ENCODE data around the gene GPATCH3. TPM values are rescaled to one million over a fixed set of nuclear protein-coding genes. Genes with fewer than 3 reads are reported as not detected.

Gene GPATCH3
- polyA plus RNA-seq, 1 donor (not counting 4 experiments of a cell fraction or from before 2014, with no cell fraction given), result 5.7 TPM

- Histone ChIP-seq H3K4me1 (ENCODE audit: control insufficient read depth, extremely low read depth, insufficient read depth, low read length) (peaks cover 92% of the 10 kb centered on the region), H2AFZ (ENCODE audit: control insufficient read depth, low read length) (no peak overlapping the region), H3K36me3 (ENCODE audit: control insufficient read depth in 2 of 2, extremely low read depth in 1 of 2, insufficient read depth in 2 of 2, low read length in 2 of 2) (peaks cover 9 to 45% of the 10 kb centered on the region in 2 experiments), H3K79me2 (ENCODE audit: control insufficient read depth, insufficient read depth, low read length) (no peaks in the 10 kb centered on the region), H3K27me3 (ENCODE audit: control insufficient read depth, extremely low read depth, insufficient read depth, low read length) (no peaks in the 10 kb centered on the region), H3K9ac (ENCODE audit: control insufficient read depth, extremely low read depth, insufficient read depth, low read length) (peak overlapping the region; percentile 24), H3K9me1 (ENCODE audit: control insufficient read depth, extremely low read depth, insufficient read depth, low read length) (peaks cover 4% of the 10 kb centered on the region), H3K4me3 (ENCODE audit: control insufficient read depth in 2 of 3, extremely low read depth in 1 of 3, insufficient read depth in 2 of 3, low read depth in 1 of 3, low read length in 3 of 3) (no peak overlapping the region), H3K9me3 (ENCODE audit: control insufficient read depth, low read depth, low read length) (no peaks in the 10 kb centered on the region), H4K20me1 (ENCODE audit: control insufficient read depth, extremely low read depth, insufficient read depth, low read length) (no peaks in the 10 kb centered on the region), H3K27ac (ENCODE audit: control insufficient read depth, insufficient read depth, low read length) (peak overlapping the region; percentile 100), H3K4me2 (ENCODE audit: control insufficient read depth, extremely low read depth, insufficient read depth, low read depth, low read length) (no peak overlapping the region)
- TF ChIP-seq EZH2 (IDR thresholded peaks at IDR 0.05; ENCODE audit: low read length) (no peak), CTCF (optimal IDR thresholded peaks at IDR 0.05 in 1 of 3, IDR thresholded peaks at IDR 0.05 in 1 of 3, conservative IDR thresholded peaks at IDR 0.05 in 1 of 3; ENCODE audit: extremely low read depth in 1 of 3, insufficient read depth in 2 of 3, low read length in 3 of 3) (no peak)
- no peak for FAIRE-seq
- DNase-seq (ENCODE audit: low read depth, low spot score), result no peak
- dilution Hi-C loops (cut with MboI; ENCODE audit: extremely low pct_ligation_motif_present, low sequenced_read_pairs), result no loop called here
Measured at GRCh38 chr1:26852701-26853100, 47.6 kb downstream of the GPATCH3 start.

- H3K27ac ChIP-seq (ENCODE audit: control insufficient read depth, insufficient read depth, low read length), result peak overlapping the region; percentile 100
- peak; percentile 74 for FAIRE-seq
- DNase-seq (ENCODE audit: low read depth, low spot score), result no peak
- no peaks in the 10 kb centered on the region for H3K79me2 ChIP-seq (ENCODE audit: control insufficient read depth, insufficient read depth, low read length)
- peak overlapping the region; percentile 94 for H3K9ac ChIP-seq (ENCODE audit: control insufficient read depth, extremely low read depth, insufficient read depth, low read length)
- H4K20me1 ChIP-seq (ENCODE audit: control insufficient read depth, extremely low read depth, insufficient read depth, low read length), result no peaks in the 10 kb centered on the region
- peaks cover 9 to 45% of the 10 kb centered on the region in 2 experiments for H3K36me3 ChIP-seq (ENCODE audit: control insufficient read depth in 2 of 2, extremely low read depth in 1 of 2, insufficient read depth in 2 of 2, low read length in 2 of 2)
- H3K27me3 ChIP-seq (ENCODE audit: control insufficient read depth, extremely low read depth, insufficient read depth, low read length), result no peaks in the 10 kb centered on the region
- peaks cover 4% of the 10 kb centered on the region for H3K9me1 ChIP-seq (ENCODE audit: control insufficient read depth, extremely low read depth, insufficient read depth, low read length)
- dilution Hi-C loops (cut with MboI; ENCODE audit: extremely low pct_ligation_motif_present, low sequenced_read_pairs), result no loop called here
- no peaks in the 10 kb centered on the region for H3K9me3 ChIP-seq (ENCODE audit: control insufficient read depth, low read depth, low read length)
- H3K4me2 ChIP-seq (ENCODE audit: control insufficient read depth, extremely low read depth, insufficient read depth, low read depth, low read length), result no peak overlapping the region
- H2AFZ ChIP-seq (ENCODE audit: control insufficient read depth, low read length), result no peak overlapping the region
- TF ChIP-seq EZH2 (IDR thresholded peaks at IDR 0.05; ENCODE audit: low read length) (no peak), CTCF (optimal IDR thresholded peaks at IDR 0.05 in 1 of 3, IDR thresholded peaks at IDR 0.05 in 1 of 3, conservative IDR thresholded peaks at IDR 0.05 in 1 of 3; ENCODE audit: extremely low read depth in 1 of 3, insufficient read depth in 2 of 3, low read length in 3 of 3) (peak in 2 of 3 experiments; percentile 63 to 75)
- H3K4me1 ChIP-seq (ENCODE audit: control insufficient read depth, extremely low read depth, insufficient read depth, low read length), result peaks cover 77% of the 10 kb centered on the region
- no peak overlapping the region for H3K4me3 ChIP-seq (ENCODE audit: control insufficient read depth in 2 of 3, extremely low read depth in 1 of 3, insufficient read depth in 2 of 3, low read depth in 1 of 3, low read length in 3 of 3)
Measured at GRCh38 chr1:26851106-26851684, 49.1 kb downstream of the GPATCH3 start.

All from keratinocyte (primary cell).